GM19238 (cell line): Measurements from ENCODE around the gene MICAL2.

Experiments
- DNase-seq: peaks from one replicate; pipeline ENCODE4 v3.0.0; 2011; ENCODE audit warnings: low spot score; ENCODE audit not compliant: insufficient read length

MICAL2 gene

GRCh38 chr11:12094872-12095800 is 15.3 kb upstream of the MICAL2 start:
- DNase-seq = no peak

DNA sequence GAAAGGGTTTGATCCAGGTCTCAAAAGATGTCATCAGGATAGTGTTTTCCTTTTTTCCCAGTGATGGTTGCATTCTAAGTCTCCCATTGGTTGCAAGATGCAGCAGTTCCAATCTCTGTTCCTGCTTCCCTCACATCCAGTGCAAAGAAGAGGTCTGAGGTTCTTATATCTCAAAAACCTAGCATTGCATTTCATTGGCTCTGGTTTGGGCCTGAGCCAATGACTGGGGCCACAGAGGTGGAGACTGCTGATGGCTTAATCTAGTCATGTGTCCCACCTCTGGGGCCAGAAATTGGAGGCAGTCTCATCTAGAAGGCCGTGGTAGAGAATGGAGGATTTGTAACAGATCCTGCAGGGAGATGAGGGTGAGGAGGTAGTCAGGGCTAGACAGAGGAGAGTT is 13.2 kb upstream of the MICAL2 start:
- no peak for DNase-seq

DNA sequence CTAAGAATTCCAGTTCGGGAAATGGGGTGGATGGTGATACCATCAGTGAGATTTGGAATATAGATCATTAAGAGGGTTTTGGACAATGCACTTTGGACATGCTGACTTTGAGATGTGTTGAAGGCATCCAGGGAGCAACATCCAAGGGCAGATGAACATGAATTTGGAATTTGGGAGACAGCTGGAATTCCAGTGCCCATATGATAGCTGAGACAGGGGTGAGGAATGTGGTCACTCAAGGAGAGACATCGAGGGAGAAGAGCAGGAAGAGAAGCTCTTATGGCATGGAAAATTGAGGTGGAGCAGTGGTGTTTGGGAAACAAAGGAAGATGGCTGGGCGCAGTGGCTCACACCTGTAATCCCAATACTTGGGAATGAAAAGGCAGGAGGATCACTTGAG is 11.8 kb upstream of the MICAL2 start:
- no peak for DNase-seq

DNA sequence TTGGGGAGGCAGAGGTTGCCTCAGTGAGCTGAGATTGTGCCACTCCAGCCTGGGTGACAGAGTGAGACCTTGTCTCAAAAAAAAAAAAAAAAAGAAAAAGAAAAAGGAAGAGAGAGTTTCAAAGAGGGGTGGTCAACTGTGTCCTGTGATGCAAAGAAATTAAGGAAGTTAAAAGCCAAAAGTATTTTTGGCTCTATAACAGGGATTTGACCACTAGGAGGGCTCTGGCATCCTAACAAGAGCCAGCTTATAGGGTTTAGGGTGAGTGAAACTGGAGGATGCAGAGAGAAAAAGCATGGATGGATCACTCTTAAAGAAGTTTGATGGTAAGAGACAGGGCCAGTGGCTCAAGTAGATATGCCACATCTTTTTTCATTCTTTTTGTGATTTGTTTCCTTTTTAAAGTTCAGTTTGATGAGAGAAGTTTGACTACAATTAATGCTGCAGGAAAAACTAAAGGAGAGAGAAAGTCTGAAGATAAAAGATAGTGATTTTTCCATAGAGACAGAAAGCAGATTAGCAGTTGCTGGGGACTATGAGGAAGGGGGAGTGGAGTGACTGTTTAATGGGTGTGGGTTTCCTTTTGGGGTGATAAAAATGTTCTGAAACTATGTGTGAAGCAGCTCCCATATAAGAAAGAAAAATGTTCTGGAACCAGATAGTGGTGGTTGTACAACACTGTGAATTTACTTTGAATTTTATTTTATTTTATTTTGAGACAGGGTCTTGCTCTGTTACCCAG is 11.1 kb upstream of the MICAL2 start:
- DNase-seq = no peak

DNA sequence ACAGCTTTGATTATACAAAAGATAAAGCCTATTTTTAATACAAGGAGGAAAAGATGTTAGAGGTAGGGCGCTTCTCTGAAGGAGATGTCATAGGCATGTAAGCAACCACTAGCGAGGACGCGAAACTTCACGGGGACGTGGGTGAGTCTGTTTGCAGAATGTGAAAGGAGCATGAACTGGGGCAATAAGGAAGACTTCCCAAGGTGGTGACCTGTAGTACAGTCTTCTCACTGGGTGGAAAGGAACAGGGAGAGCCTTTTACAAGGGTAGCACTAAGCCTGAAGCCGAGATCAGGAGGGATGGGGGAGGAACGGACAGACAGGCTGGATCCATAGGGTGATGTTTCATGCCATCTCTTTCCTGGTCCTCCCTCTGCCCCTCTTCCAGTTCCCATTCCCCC is 10.0 kb upstream of the MICAL2 start:
- no peak for DNase-seq

- no peak for DNase-seq
These were observed 9.5 kb upstream of the MICAL2 start for GRCh38 chr11:12100841-12101242.

DNA sequence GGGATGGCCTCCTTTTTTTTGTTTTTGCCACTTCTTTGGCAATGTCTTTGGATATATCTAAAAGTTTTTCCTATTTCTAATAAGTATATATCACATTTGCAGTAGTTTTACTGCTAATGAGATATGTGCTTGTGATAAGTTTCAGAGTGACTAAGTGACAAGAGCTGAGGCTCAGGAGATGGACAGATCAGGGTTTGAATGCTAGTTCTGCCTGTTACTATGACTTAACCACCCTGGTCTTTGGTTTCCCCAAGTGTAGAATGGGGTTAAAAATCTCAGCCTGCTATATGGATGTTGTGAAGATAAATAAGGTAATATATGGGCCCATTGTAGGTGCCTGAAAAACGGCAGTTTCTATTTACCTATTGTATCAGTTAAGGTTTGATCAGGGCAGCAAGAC is 9.1 kb upstream of the MICAL2 start:
- DNase-seq = no peak

- DNase-seq = no peak
These were observed 7.6 kb upstream of the MICAL2 start for GRCh38 chr11:12102588-12103410.

DNA sequence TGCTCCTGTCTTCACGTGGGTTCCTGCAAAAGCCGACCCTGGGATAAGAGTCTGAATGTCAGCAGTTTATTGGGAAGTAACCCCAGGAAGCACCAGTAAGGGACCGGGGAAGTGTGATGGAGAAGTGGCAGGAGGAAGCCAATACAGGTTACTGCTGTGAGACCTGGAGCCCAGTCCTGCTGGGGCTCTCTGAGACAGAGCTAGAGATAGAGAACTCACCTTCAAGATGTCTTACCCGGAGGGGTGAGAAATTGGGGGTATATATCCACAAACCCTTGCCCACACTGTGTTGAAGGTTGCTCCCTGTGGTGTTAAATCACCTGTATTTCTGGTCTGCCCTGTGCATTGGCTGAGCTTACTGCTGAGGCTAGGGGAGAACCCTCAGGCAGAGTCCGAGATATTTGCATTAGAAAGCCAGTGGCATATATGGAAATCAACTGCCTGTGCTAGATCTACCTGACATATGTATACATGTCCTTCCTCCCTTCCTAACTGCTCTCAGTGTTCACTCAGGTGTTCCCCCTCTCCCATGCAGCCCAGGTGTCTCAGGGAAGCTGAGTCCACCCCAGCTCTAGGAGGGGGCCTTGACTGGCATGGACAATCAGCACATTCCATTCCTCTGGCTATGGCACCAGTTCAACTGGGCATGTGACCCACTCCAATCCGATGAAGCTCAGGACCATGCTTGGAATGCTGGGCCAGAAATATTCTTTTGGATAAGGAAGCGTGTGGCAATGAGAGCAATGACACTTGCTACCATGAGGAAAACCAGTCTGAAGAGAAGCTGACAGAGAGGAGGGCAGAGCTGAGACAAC is 6.8 kb upstream of the MICAL2 start:
- no peak for DNase-seq

DNA sequence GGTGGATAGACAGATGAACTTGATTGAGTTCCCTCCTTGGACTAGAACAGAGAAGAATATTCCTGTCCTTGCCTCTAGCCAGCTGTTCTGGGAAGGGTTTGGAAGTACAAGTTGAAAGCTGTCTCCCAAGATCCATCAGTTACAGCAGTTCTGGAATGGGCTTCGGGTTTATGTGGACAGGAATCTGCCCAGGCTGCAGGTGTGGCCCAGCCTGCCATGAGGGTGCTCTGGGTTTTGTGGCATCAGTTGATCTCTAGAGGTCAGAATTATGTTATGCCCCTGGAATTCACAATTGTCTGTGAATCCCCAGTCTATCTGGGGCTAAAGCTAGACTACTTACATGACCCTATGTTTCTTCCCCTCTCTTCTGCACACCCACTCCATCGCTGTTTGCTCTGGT is 4.9 kb upstream of the MICAL2 start:
- DNase-seq = no peak

GRCh38 chr11:12106101-12106500 is 4.3 kb upstream of the MICAL2 start:
- no peak for DNase-seq

- no peak for DNase-seq
These were observed 3.9 kb upstream of the MICAL2 start for GRCh38 chr11:12106501-12106900.

GRCh38 chr11:12108875-12109453 is 1.4 kb upstream of the MICAL2 start:
- DNase-seq = no peak

- no peak for DNase-seq
These were observed 696 bp upstream of the MICAL2 start for GRCh38 chr11:12109591-12110196.

GRCh38 chr11:12110714-12111548 is 541 bp downstream of the MICAL2 start:
- DNase-seq = no peak

GRCh38 chr11:12111549-12112520 is 1.4 kb downstream of the MICAL2 start:
- DNase-seq = no peak

GRCh38 chr11:12112750-12113149 is 2.4 kb downstream of the MICAL2 start:
- no peak for DNase-seq

DNA sequence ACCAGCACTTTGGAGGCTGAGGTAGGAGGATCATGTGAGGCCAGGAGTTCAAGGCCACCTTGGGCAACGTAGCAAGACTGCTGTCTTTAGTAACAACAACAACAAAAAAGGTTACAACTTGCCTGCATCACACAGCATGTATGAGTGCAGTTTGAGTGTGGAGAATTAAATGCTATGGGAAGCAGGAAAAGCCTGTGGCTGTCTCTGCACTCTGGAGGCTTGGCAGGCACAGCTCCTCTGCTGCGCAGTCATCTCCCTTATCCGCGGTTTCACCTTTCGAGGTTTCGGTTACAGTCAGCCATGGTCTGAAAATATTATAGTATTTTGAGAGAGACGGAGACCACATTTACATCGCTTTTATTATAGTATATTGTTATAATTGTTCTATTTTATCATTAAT is 2.9 kb downstream of the MICAL2 start:
- DNase-seq = no peak
